ENCODE data around the gene COPB1. TPM values are rescaled to one million over a fixed set of nuclear protein-coding genes. Genes with fewer than 3 reads are reported as not detected.
A peak's percentile ranks its signal among the peaks of the same experiment; 100 is the strongest.

Gene COPB1
- total and polyA plus RNA-seq, 9 of the 15 experiments (the other 6 are each of a cell fraction or from before 2014, with no cell fraction given) = 64.7 to 188 (median 91.6) TPM

DNA sequence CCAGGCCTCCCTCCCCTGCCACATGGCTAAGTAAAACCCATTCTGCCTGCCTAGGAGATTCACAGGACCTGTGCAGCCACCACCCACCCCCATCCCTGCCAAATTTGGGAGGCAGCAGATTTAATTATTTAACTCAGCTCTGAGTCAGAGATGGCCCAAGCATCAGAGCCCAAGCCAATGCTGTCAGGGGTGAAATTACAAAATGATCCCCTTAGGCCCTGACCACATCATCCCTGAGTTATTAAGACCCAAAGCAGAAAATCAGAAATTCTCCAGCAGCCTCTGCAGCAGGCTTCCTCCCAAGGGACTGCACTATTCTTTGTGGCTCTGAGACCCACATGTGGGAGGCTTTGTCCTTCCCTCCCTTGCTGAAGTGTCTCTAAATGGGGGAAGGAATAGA is 87.8 kb downstream of the COPB1 start:
- Histone ChIP-seq H3K27me3 (ENCODE audit: control insufficient read depth in 2 of 2, insufficient read depth in 2 of 2, low read length in 2 of 2) (no peaks in the 10 kb centered on the region), H3K9me1 (ENCODE audit: control insufficient read depth, insufficient read depth, low read length) (no peaks in the 10 kb centered on the region), H4K20me1 (replicated peaks; ENCODE audit: control insufficient read depth, insufficient read depth, low read length) (no peaks in the 10 kb centered on the region), H3K9ac (ENCODE audit: insufficient read depth in 1 of 2, low read depth in 2 of 2, low read length in 2 of 2) (no peak overlapping the region), H3K4me1 (replicated peaks in 1 of 2; ENCODE audit: control insufficient read depth in 2 of 2, insufficient read depth in 2 of 2, low read length in 2 of 2) (peaks cover 10 to 22% of the 10 kb centered on the region in 2 experiments; a peak in 4 of 5 replicates), H3K4me2 (ENCODE audit: insufficient read depth, low read length) (no peak overlapping the region), H2AFZ (ENCODE audit: low read depth, low read length) (no peak overlapping the region), H3K4me3 (no peak overlapping the region), H3K27ac (ENCODE audit: extremely low read depth, low read depth, low read length) (no peak overlapping the region), H3K79me2 (ENCODE audit: control insufficient read depth, insufficient read depth, low read length) (no peaks in the 10 kb centered on the region), H3K36me3 (ENCODE audit: control insufficient read depth, insufficient read depth, low read length) (no peaks in the 10 kb centered on the region), H3K9me3 (replicated peaks; ENCODE audit: control insufficient read depth, insufficient read depth, low read depth, low read length) (no peaks in the 10 kb centered on the region)
- in situ Hi-C loops (cut with MboI) (loop anchor here (10.0 kb wide), 1 partner anchor 107 kb away; no protein-coding TSS in a partner anchor), intact Hi-C loops (cut with micrococcal nuclease) (no loop called here)
- CTCF ChIA-PET (ENCODE audit: low intra/inter-chr PET ratio) = no interaction called here
- TF ChIP-seq RB1 (IDR thresholded peaks at IDR 0.05; ENCODE audit: low read depth) = no peak
- no peak for TF ChIP-seq BACH1 (tag; IDR thresholded peaks at IDR 0.05)
- TF ChIP-seq, protein P1, sequence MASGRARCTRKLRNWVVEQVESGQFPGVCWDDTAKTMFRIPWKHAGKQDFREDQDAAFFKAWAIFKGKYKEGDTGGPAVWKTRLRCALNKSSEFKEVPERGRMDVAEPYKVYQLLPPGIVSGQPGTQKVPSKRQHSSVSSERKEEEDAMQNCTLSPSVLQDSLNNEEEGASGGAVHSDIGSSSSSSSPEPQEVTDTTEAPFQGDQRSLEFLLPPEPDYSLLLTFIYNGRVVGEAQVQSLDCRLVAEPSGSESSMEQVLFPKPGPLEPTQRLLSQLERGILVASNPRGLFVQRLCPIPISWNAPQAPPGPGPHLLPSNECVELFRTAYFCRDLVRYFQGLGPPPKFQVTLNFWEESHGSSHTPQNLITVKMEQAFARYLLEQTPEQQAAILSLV (tag; IDR thresholded peaks at IDR 0.05) = no peak
- TF ChIP-seq RBM39 (optimal IDR thresholded peaks at IDR 0.05; ENCODE audit: low read depth, low read length) = no peak
- TF ChIP-seq ELF4 (CRISPR knock-in tag; IDR thresholded peaks at IDR 0.05) = no peak
- TF ChIP-seq ZNF133 (CRISPR knock-in tag; IDR thresholded peaks at IDR 0.05) = no peak
- no peak for TF ChIP-seq SLC30A9 (CRISPR knock-in tag; IDR thresholded peaks at IDR 0.05)
- no peak for TF ChIP-seq ZNF77 (CRISPR knock-in tag; IDR thresholded peaks at IDR 0.05)
- peak in 1 of 4 experiments; percentile 1 for DNase-seq (ENCODE audit: extremely low read depth in 1 of 4, low spot score in 3 of 4)
- no peak for FAIRE-seq
- BruUV-seq (replicated peaks) = no TSS peak
- POLR2A ChIA-PET = no interaction called here
- no peak for ATAC-seq

Measured in K562 (cell line).